T-cell (primary cell): Measurements from ENCODE around the gene DEGS1. TPM values are rescaled to one million over a fixed set of nuclear protein-coding genes. Genes with fewer than 3 reads are reported as not detected.
A peak's percentile ranks its signal among the peaks of the same experiment; 100 is the strongest.

ENCODE experiments used
- ATAC-seq, 4 experiments: fragments of 200-7000 bp in 3 of 4; fragments of 150-1000 bp in 1 of 4; cut with Tn5 transposase; replicated peaks in 1 of 4; 1 replicate in 3 of 4; 2 replicates in 1 of 4; pipeline ENCODE4 v1.10.0; 2021; ENCODE audit warnings: moderate library complexity in 3 of 4, mild to moderate bottlenecking in 2 of 4, moderate number of reproducible peaks in 1 of 4
- CTCF ChIA-PET, 2 donors: fragments of 300-600 bp; sonication (Branson Sonifier 250); formaldehyde crosslinking; loops; one replicate each; lab custom pipeline; 2022; ENCODE audit warnings: antibody characterized with exemption in 2 of 2; lab: Charles Lee
- POLR2A ChIA-PET, 2 donors: fragments of 300-600 bp; sonication (Branson Sonifier 250); formaldehyde crosslinking; loops; one replicate each; lab custom pipeline; 2022; ENCODE audit warnings: antibody characterized with exemption in 2 of 2; lab: Charles Lee
- DNase-seq, 35 experiments: peaks; one replicate each; pipeline versions ENCODE4 v3.0.0 to v3.0.0-alpha.2; 2013 to 2023
- H3K27ac ChIP-seq: one replicate; pipeline ENCODE4 v1.5.1; 2013; ENCODE audit warnings: low read length
- H3K27me3 ChIP-seq, 2 experiments: replicated peaks in 1 of 2; 1 replicate in 1 of 2; 2 replicates in 1 of 2; pipeline versions ENCODE4 v1.6.1 to v1.7.0; 2013; ENCODE audit warnings: low read length in 1 of 2, mixed read lengths in 1 of 2; ENCODE audit not compliant: control insufficient read depth in 2 of 2, insufficient read depth in 2 of 2; ENCODE audit errors: extremely low read depth in 1 of 2
- H3K36me3 ChIP-seq, 2 donors: 1 replicate in 1 of 2; 2 replicates in 1 of 2; pipeline versions ENCODE4 v1.6.1 to v1.7.0; 2013; ENCODE audit warnings: low read length in 1 of 2; ENCODE audit not compliant: control insufficient read depth in 2 of 2, insufficient read depth in 1 of 2; ENCODE audit errors: extremely low read depth in 1 of 2
- H3K4me1 ChIP-seq, 2 experiments: 1 replicate in 1 of 2; 2 replicates in 1 of 2; pipeline versions ENCODE4 v1.6.1 to v1.7.0; 2013; ENCODE audit warnings: low read length in 2 of 2, mixed read lengths in 1 of 2; ENCODE audit not compliant: insufficient read depth in 2 of 2, control insufficient read depth in 1 of 2; ENCODE audit errors: extremely low read depth in 1 of 2
- H3K4me3 ChIP-seq, 2 donors: 1 replicate in 1 of 2; 2 replicates in 1 of 2; pipeline versions ENCODE4 v1.5.1 to v1.7.0; 2013; ENCODE audit warnings: mild to moderate bottlenecking in 2 of 2, low read length in 1 of 2, moderate library complexity in 1 of 2; ENCODE audit not compliant: control insufficient read depth in 1 of 2; ENCODE audit errors: extremely low read depth in 1 of 2
- H3K9me3 ChIP-seq: 2 replicates; pipeline ENCODE4 v1.7.0; 2013
- H3K27ac Mint-ChIP-seq, 2 donors: one replicate each; pipeline ENCODE4 v1.8.0; 2020 to 2021; ENCODE audit warnings: mild to moderate bottlenecking in 2 of 2, mixed read lengths in 2 of 2
- H3K27me3 Mint-ChIP-seq, 2 donors: one replicate each; pipeline ENCODE4 v1.8.0; 2021 to 2022; ENCODE audit warnings: mixed read lengths in 2 of 2
- H3K36me3 Mint-ChIP-seq: one replicate; pipeline ENCODE4 v1.8.0; 2021; ENCODE audit warnings: mixed read lengths
- H3K4me1 Mint-ChIP-seq, 3 donors: one replicate each; pipeline ENCODE4 v1.8.0; 2020 to 2022; ENCODE audit warnings: mixed read lengths in 3 of 3, mild to moderate bottlenecking in 1 of 3
- H3K4me3 Mint-ChIP-seq, 3 donors: one replicate each; pipeline ENCODE4 v1.8.0; 2020 to 2022; ENCODE audit warnings: mild to moderate bottlenecking in 3 of 3, mixed read lengths in 3 of 3, moderate library complexity in 3 of 3
- H3K9me3 Mint-ChIP-seq, 3 donors: one replicate each; pipeline ENCODE4 v1.8.0; 2020 to 2022; ENCODE audit warnings: mixed read lengths in 3 of 3
- WGBS: methylation state at CpG from one replicate; pipeline ENCODE4 v1.1.5; 2013; ENCODE audit warnings: missing lambda C conversion rate; ENCODE audit not compliant: insufficient coverage; 5-methylcytosine and 5-hydroxymethylcytosine counted together
- total RNA-seq, 35 experiments: library from RNA in 6 of 35; stranded (reverse) in 6 of 35; fragments of 120-200 nt in 1 of 35; gene quantifications; one replicate each; pipeline versions ENCODE4 v1.2.1 to v1.2.4 and lab custom pipeline; 2013 to 2026

The DEGS1 gene
- total RNA-seq, 5 donors from 2014 or later (not counting 1 experiment from before 2014, with no cell fraction given) = 40.0 to 52.3 (median 44.4) TPM

DNA sequence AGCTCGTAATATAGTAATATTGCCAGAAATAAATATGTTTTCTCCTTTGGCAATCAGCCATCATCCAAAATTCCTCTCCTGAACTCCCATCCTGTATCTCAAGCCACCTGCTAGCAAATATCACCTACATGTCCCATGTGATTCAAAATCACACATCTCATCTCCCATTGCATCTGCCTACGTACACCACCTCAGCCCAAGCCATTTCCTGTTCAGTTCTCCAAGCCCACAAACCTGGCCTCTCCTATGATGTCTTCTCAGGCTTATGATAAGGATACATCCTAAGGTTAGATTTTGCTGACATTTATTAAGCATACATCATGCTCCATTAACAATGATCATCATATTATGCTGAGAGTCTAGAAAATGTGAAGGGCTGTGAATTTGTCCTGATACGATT is 31.9 kb upstream of the DEGS1 start:
- peaks cover 0 to 14% of the 10 kb centered on the region in 2 donors for H3K36me3 ChIP-seq
- no peaks in the 10 kb centered on the region for H3K9me3 ChIP-seq
- Mint-ChIP-seq H3K27me3 (no peaks in the 10 kb centered on the region), H3K36me3 (peaks cover 19% of the 10 kb centered on the region), H3K4me1 (peaks cover 14 to 16% (median 14%) of the 10 kb centered on the region in 3 donors), H3K9me3 (no peaks in the 10 kb centered on the region), H3K4me3 (no peak overlapping the region), H3K27ac (peak overlapping the region; percentile 3 to 17)
- no peak for DNase-seq
- H3K27me3 ChIP-seq = no peaks in the 10 kb centered on the region
- no peak overlapping the region for H3K27ac ChIP-seq
- ChIA-PET CTCF (no interaction called here), POLR2A (no interaction called here)
- 50% methylated on average over 2 of the region's 3 CpGs for WGBS
- peaks cover 0 to 2% of the 10 kb centered on the region in 2 experiments for H3K4me1 ChIP-seq
- no peak for ATAC-seq
- no peak overlapping the region for H3K4me3 ChIP-seq

- H3K27ac ChIP-seq = no peak overlapping the region
- Mint-ChIP-seq H3K4me3 (no peak overlapping the region), H3K27ac (no peak overlapping the region), H3K9me3 (no peaks in the 10 kb centered on the region), H3K27me3 (no peaks in the 10 kb centered on the region), H3K4me1 (peaks cover 0 to under 1% (median 0%) of the 10 kb centered on the region in 3 donors), H3K36me3 (peaks cover 36% of the 10 kb centered on the region)
- DNase-seq (no peak), ATAC-seq (no peak)
- no peak overlapping the region for H3K4me3 ChIP-seq
- no peaks in the 10 kb centered on the region for H3K9me3 ChIP-seq
- H3K36me3 ChIP-seq = peaks cover 2 to 39% of the 10 kb centered on the region in 2 donors
- ChIA-PET POLR2A (no interaction called here), CTCF (interaction anchor here in 1 of 2 donors (0.6 kb wide), 1 partner anchor 174 kb away, joined by 4 read pairs; no protein-coding TSS in a partner anchor)
- no peaks in the 10 kb centered on the region for H3K27me3 ChIP-seq
- H3K4me1 ChIP-seq = no peaks in the 10 kb centered on the region
- 94% methylated on average over 8 of the region's 11 CpGs for WGBS
These were observed 25.7 kb upstream of the DEGS1 start for GRCh38 chr1:224157316-224157715.

- H3K27ac ChIP-seq = no peak overlapping the region
These were observed 23.5 kb upstream of the DEGS1 start for GRCh38 chr1:224159541-224159940.

DNA sequence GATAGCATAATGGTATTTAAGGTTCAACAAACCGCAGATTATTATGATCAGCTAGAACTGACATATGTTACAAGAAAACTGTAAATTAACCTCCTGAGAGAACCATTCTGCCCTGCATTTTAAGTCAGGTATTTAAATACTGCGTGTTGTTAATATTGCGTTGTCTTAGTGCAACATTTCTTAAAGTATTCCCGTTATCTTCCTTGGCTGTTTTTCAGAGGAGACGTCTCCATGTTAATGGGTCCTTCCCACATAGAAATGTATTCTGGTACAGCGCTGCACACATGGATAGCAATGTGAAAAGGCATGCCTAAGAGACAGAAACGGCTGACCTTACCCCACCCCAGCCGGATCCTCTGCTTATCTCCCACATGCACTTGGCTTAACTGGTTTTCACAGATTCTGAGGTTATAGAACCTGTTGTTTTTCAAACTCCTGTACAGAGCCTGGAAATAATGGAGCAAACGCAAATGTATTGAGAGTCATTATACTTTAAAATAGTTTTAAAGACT is 22.8 kb upstream of the DEGS1 start:
- ChIA-PET POLR2A (interaction anchor here in 1 of 2 donors (0.8 kb wide), 1 partner anchor 220 kb away, joined by 3 read pairs; no protein-coding TSS in a partner anchor), CTCF (no interaction called here)
- ATAC-seq = no peak
- H3K4me3 Mint-ChIP-seq = no peak overlapping the region
- 100% methylated on average over 4 of the region's 9 CpGs for WGBS
- no peaks in the 10 kb centered on the region for H3K27me3 ChIP-seq
- no peak overlapping the region for H3K27ac ChIP-seq
- peaks cover 2 to 5% (median 2%) of the 10 kb centered on the region in 3 donors for H3K4me1 Mint-ChIP-seq
- no peak overlapping the region for H3K4me3 ChIP-seq
- peaks cover 2 to 28% of the 10 kb centered on the region in 2 donors for H3K36me3 ChIP-seq
- no peak overlapping the region for H3K27ac Mint-ChIP-seq
- H3K36me3 Mint-ChIP-seq = peaks cover 32% of the 10 kb centered on the region
- H3K4me1 ChIP-seq = no peaks in the 10 kb centered on the region
- no peaks in the 10 kb centered on the region for H3K9me3 ChIP-seq
- H3K9me3 Mint-ChIP-seq = no peaks in the 10 kb centered on the region
- no peak for DNase-seq
- no peaks in the 10 kb centered on the region for H3K27me3 Mint-ChIP-seq

More at GRCh38 chr1:224159541-224159940, 23.5 kb upstream of the DEGS1 start:
- no peak for ATAC-seq
- H3K9me3 ChIP-seq = no peaks in the 10 kb centered on the region
- H3K36me3 ChIP-seq = peaks cover 2 to 28% of the 10 kb centered on the region in 2 donors
- H3K4me3 ChIP-seq = no peak overlapping the region
- H3K4me1 ChIP-seq = no peaks in the 10 kb centered on the region
- ChIA-PET POLR2A (interaction anchor here in 1 of 2 donors (0.8 kb wide), 1 partner anchor 220 kb away, joined by 3 read pairs; no protein-coding TSS in a partner anchor), CTCF (interaction anchor here in 1 of 2 donors (0.5 kb wide), 1 partner anchor 114 kb away, joined by 3 read pairs; no protein-coding TSS in a partner anchor)
- 100% methylated on average over 2 of the region's 6 CpGs for WGBS
- H3K27me3 ChIP-seq = no peaks in the 10 kb centered on the region
- DNase-seq = no peak
- H3K27me3 Mint-ChIP-seq = no peaks in the 10 kb centered on the region
- no peaks in the 10 kb centered on the region for H3K9me3 Mint-ChIP-seq
- no peak overlapping the region for H3K4me3 Mint-ChIP-seq
- H3K36me3 Mint-ChIP-seq = peaks cover 32% of the 10 kb centered on the region
- peaks cover 0 to 2% (median 0%) of the 10 kb centered on the region in 3 donors for H3K4me1 Mint-ChIP-seq
- H3K27ac Mint-ChIP-seq = no peak overlapping the region

DNA sequence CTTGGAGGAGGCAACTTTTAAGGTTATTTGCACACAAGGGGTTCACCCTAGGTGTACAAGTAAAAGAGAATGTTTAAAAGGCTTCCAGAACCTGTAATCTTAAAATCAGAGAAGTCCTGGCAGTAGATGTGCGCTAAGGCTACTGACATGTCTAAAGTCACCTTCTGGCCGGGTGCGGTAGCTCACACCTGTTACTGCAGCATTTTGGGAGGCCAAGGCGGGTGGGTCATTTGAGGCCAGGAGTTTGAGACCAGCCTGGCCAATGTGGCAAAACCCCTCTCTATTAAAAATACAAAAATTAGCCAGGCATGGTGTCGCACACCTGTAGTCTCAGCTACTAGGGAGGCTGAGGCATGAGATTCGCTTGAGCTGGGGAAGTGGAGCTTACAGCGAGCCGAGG is 20.3 kb upstream of the DEGS1 start:
- Mint-ChIP-seq H3K27ac (no peak overlapping the region), H3K36me3 (peaks cover 21% of the 10 kb centered on the region), H3K4me3 (no peak overlapping the region), H3K27me3 (no peaks in the 10 kb centered on the region), H3K9me3 (no peaks in the 10 kb centered on the region), H3K4me1 (peaks cover 2 to 5% (median 2%) of the 10 kb centered on the region in 3 donors)
- POLR2A ChIA-PET = no interaction called here
- H3K4me1 ChIP-seq = no peaks in the 10 kb centered on the region
- WGBS = 100% methylated on average over 4 of the region's 8 CpGs
- no peak for ATAC-seq
- H3K27ac ChIP-seq = no peak overlapping the region
- H3K4me3 ChIP-seq = no peak overlapping the region
- H3K9me3 ChIP-seq = no peaks in the 10 kb centered on the region
- H3K27me3 ChIP-seq = no peaks in the 10 kb centered on the region
- peaks cover 0 to 10% of the 10 kb centered on the region in 2 donors for H3K36me3 ChIP-seq
- DNase-seq = no peak
- CTCF ChIA-PET = no interaction called here

DNA sequence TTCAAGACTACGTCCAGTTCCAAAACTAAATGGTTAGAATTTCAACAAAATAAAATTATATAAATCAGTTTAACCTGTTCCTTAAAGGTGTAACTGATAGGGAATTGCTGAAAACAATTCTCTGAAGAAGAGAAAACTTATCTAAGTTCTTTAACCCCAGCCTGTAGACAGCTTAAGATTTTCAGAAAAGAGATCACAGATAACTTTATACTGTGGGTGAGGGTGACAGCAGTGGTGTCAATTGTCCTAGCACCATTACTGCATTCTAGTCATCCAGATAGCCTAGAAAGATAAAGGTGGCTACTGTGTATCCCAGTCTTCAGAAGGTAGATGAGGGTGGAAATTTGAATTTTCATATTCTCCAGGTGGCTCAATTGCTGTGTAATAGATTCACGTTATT is 19.7 kb upstream of the DEGS1 start:
- DNase-seq (no peak), ATAC-seq (no peak)
- H3K27ac ChIP-seq = no peak overlapping the region
- ChIA-PET CTCF (no interaction called here), POLR2A (no interaction called here)
- Mint-ChIP-seq H3K36me3 (peaks cover 16% of the 10 kb centered on the region), H3K4me1 (peaks cover 2 to 5% (median 2%) of the 10 kb centered on the region in 3 donors), H3K27ac (no peak overlapping the region), H3K4me3 (no peak overlapping the region), H3K27me3 (no peaks in the 10 kb centered on the region), H3K9me3 (no peaks in the 10 kb centered on the region)
- H3K27me3 ChIP-seq = no peaks in the 10 kb centered on the region
- H3K4me1 ChIP-seq = peaks cover 0 to 1% of the 10 kb centered on the region in 2 experiments
- no CpG with 5 or more reads among the region's 2 CpGs for WGBS
- H3K9me3 ChIP-seq = no peaks in the 10 kb centered on the region
- H3K36me3 ChIP-seq = peaks cover 0 to 6% of the 10 kb centered on the region in 2 donors
- no peak overlapping the region for H3K4me3 ChIP-seq
